ENCODE measurements around the gene PPP1R16B.
"Not testable (repeated sequence)": the region's sequence is repeated elsewhere in the genome, so short reads cannot be mapped to it uniquely, and the experiment has no call there.

Gene PPP1R16B

GRCh38 chr20:38951611-38952010, 146.1 kb downstream of the PPP1R16B start:
- no peak overlapping the region for H3K4me3 ChIP-seq
- peaks cover 0 to 42% (median 19%) of the 10 kb centered on the region in 11 experiments; a peak in 9 of 22 replicates for H4K20me1 ChIP-seq
- no peak for TF ChIP-seq Cebpa-rat (IDR thresholded peaks at IDR 0.05)
- H3K27me3 ChIP-seq, result no peaks in the 10 kb centered on the region
- H3K27ac ChIP-seq, result no peak overlapping the region
- no peaks in the 10 kb centered on the region for H3K4me1 ChIP-seq
- no peak overlapping the region for H3K4me2 ChIP-seq
- H3K36me3 ChIP-seq, result peaks cover 11 to 84% (median 83%) of the 10 kb centered on the region in 11 experiments; a peak in 21 of 22 replicates
- H3K9ac ChIP-seq, result no peak overlapping the region
- H3K9me3 ChIP-seq (replicated peaks in 1 of 11), result no peaks in the 10 kb centered on the region

DNA sequence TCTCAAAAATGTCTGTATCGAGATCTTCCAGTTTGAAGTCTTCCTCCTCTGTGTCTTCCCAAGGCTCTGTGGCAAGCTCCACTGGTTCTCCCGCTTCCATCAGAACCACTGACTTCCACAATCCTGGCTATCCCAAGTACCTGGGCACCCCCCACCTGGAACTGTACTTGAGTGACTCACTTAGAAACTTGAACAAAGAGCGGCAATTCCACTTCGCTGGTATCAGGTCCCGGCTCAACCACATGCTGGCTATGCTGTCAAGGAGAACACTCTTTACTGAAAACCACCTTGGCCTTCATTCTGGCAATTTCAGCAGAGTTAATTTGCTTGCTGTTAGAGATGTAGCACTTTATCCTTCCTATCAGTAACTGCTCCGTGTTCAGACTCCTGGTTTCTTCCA, 146.7 kb downstream of the PPP1R16B start:
- H3K27ac ChIP-seq, result no peak overlapping the region
- peaks cover 9 to 78% (median 78%) of the 10 kb centered on the region in 11 experiments; a peak in 21 of 22 replicates for H3K36me3 ChIP-seq
- peaks cover 0 to 41% (median 14%) of the 10 kb centered on the region in 11 experiments; a peak in 9 of 22 replicates for H4K20me1 ChIP-seq

DNA sequence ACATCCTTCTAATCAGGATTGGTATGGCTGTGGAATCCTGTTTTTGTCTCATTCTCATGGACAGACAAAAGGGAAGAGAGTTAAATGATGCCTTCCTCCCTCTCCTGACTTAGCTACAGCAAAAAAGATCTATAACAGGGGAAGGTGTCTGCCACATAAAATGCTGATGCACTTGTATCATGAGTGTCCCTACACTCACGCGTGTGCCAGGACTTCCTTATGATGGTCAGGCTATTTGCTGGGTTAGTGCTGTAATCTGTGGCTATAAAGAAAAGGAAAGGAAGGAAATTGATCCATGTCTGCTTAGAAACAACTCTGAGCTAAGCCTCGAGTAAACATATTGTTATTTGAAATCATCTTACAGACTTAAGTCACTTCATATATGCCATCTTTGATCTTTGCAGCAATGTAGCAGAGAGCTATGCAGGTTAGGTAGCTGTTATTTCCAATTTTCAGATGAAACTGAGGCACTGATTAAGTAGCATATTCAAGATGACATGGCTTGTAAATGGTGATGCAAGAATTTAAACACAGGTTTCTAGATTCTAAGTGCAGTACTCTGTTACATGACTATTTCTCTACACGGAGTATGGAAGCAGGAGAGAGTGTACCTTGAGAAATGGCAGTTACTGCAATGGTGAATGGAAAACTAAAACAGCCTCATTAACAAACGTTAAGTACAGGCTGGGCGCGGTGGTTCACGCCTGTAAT, 148.3 kb downstream of the PPP1R16B start:
- no peak for TF ChIP-seq Cebpa-rat (IDR thresholded peaks at IDR 0.05)
- H3K27ac ChIP-seq, result no peak overlapping the region
- H3K9ac ChIP-seq, result no peak overlapping the region
- H3K36me3 ChIP-seq, result peaks cover 8 to 62% (median 62%) of the 10 kb centered on the region in 11 experiments; a peak in 21 of 22 replicates
- H3K27me3 ChIP-seq, result no peaks in the 10 kb centered on the region
- peaks cover 0 to 31% (median 11%) of the 10 kb centered on the region in 11 experiments; a peak in 7 of 22 replicates for H4K20me1 ChIP-seq
- no peaks in the 10 kb centered on the region for H3K9me3 ChIP-seq (replicated peaks in 1 of 11)
- no peaks in the 10 kb centered on the region for H3K4me1 ChIP-seq
- H3K4me2 ChIP-seq, result no peak overlapping the region
- H3K4me3 ChIP-seq, result no peak overlapping the region

More for the DNA sequence above, 146.7 kb downstream of the PPP1R16B start:
- Histone ChIP-seq H3K4me3 (no peak overlapping the region), H3K9me3 (replicated peaks in 1 of 11) (no peaks in the 10 kb centered on the region), H3K4me2 (no peak overlapping the region), H3K9ac (no peak overlapping the region), H3K27me3 (no peaks in the 10 kb centered on the region), H3K4me1 (no peaks in the 10 kb centered on the region)
- no peak for TF ChIP-seq Cebpa-rat (IDR thresholded peaks at IDR 0.05)

DNA sequence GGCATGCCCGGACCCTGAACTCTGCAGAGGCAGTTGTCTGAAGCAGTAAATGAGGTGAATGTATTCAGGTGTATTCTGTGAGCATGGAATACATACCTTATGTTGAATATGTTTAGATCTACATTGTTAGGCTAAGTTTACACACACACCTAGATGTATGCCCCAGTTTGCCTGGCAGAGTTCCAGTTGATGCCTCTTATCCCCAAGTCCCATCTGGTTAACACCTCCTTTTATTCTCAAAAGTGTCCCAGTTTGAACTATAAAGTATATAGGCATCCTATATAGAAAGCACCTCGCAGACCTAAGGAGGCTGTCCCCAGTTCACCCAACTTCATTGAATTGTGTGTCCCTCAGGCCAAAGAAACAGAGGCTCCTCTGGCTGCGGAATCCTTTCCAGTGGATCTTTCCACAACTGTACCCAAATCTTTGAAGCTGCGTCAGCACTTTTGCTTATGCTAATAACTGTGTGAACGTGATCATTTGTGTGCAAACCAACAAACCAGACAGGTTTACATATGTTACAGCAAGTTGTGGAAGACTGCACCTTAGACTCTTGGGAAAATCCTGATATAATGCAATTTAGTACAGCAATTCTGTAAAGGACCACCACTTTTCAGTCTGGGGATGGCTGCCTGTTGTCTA, 151.9 kb downstream of the PPP1R16B start:
- no peaks in the 10 kb centered on the region for H3K9me3 ChIP-seq (replicated peaks in 1 of 11)
- peaks cover 4 to 26% (median 26%) of the 10 kb centered on the region in 11 experiments; a peak in 20 of 22 replicates for H3K36me3 ChIP-seq
- peaks cover 6 to 10% (median 8%) of the 10 kb centered on the region in 10 experiments for H3K4me1 ChIP-seq
- no peaks in the 10 kb centered on the region for H3K27me3 ChIP-seq
- no peak overlapping the region for H3K9ac ChIP-seq
- no peak overlapping the region for H3K4me3 ChIP-seq
- no peak for TF ChIP-seq Cebpa-rat (IDR thresholded peaks at IDR 0.05)
- H3K27ac ChIP-seq, result no peak overlapping the region
- H3K4me2 ChIP-seq, result no peak overlapping the region
- H4K20me1 ChIP-seq, result peaks cover 0 to 10% (median 0%) of the 10 kb centered on the region in 11 experiments; a peak in 4 of 22 replicates

DNA sequence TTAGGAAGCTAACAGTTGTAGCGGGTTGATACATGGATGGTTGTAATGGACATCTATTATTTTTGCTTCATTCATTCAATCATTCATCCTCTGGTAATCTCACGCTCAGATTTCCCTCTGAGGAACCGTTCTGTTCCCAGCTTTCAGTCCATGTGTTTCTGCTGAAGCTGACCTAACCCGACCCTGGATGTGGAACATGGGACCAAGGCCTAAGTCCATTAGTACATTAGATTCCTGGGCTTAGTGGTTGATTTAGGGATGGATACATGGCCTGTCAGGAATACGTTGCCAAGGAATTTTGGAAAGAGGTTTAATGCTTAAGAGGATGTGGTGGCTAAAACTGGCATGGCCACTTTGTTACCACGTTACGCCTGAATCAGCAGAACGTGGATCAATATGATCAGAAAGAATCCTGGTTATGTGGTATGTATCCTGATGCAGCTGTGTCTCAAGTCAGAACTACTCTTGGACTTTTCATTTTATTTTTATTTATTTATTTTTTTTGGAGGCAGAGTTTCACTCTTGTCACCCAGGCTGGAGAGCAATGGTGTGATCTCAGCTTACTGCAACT, 152.5 kb downstream of the PPP1R16B start:
- H3K27me3 ChIP-seq, result no peaks in the 10 kb centered on the region
- no peak for TF ChIP-seq Cebpa-rat (IDR thresholded peaks at IDR 0.05)
- no peak overlapping the region for H3K9ac ChIP-seq
- H3K4me3 ChIP-seq, result no peak overlapping the region
- no peak overlapping the region for H3K4me2 ChIP-seq
- H3K9me3 ChIP-seq (replicated peaks in 1 of 11), result no peaks in the 10 kb centered on the region
- H4K20me1 ChIP-seq, result peaks cover 0 to 6% (median 0%) of the 10 kb centered on the region in 11 experiments; a peak in 2 of 22 replicates
- H3K27ac ChIP-seq, result no peak overlapping the region
- peaks cover 0 to 20% (median 19%) of the 10 kb centered on the region in 11 experiments; a peak in 19 of 22 replicates for H3K36me3 ChIP-seq
- peaks cover 6 to 13% (median 10%) of the 10 kb centered on the region in 10 experiments for H3K4me1 ChIP-seq

- not testable (repeated sequence) for H3K27ac ChIP-seq; H3K27me3 ChIP-seq; H3K4me3 ChIP-seq; H3K9me3 ChIP-seq (replicated peaks in 1 of 11); H3K9ac ChIP-seq; H3K4me2 ChIP-seq; H4K20me1 ChIP-seq
- Histone ChIP-seq H3K36me3 (peaks cover 0 to 13% (median 6%) of the 10 kb centered on the region in 11 experiments; a peak in 9 of 22 replicates), H3K4me1 (peaks cover 17 to 23% (median 19%) of the 10 kb centered on the region in 10 experiments)
Observed at GRCh38 chr20:38960187-38960687, 154.7 kb downstream of the PPP1R16B start.

- Histone ChIP-seq H3K9me3 (replicated peaks in 1 of 11) (no peaks in the 10 kb centered on the region), H3K36me3 (peaks cover 0 to 17% (median 6%) of the 10 kb centered on the region in 11 experiments; a peak in 9 of 22 replicates), H3K27me3 (no peaks in the 10 kb centered on the region), H3K4me3 (peak overlapping the region; percentile 72 to 98 (median 90)), H4K20me1 (peaks cover 0 to 6% (median 0%) of the 10 kb centered on the region in 11 experiments; a peak in 4 of 22 replicates), H3K27ac (peak overlapping the region; percentile 25 to 95 (median 93); a peak in 21 of 22 replicates), H3K4me1 (peaks cover 17 to 23% (median 19%) of the 10 kb centered on the region in 10 experiments), H3K9ac (peak overlapping the region; percentile 71 to 96 (median 92)), H3K4me2 (peak overlapping the region; percentile 67 to 89 (median 84))
- TF ChIP-seq Cebpa-rat (IDR thresholded peaks at IDR 0.05), result no peak
Observed at GRCh38 chr20:38961530-38962043, 156.1 kb downstream of the PPP1R16B start.

DNA sequence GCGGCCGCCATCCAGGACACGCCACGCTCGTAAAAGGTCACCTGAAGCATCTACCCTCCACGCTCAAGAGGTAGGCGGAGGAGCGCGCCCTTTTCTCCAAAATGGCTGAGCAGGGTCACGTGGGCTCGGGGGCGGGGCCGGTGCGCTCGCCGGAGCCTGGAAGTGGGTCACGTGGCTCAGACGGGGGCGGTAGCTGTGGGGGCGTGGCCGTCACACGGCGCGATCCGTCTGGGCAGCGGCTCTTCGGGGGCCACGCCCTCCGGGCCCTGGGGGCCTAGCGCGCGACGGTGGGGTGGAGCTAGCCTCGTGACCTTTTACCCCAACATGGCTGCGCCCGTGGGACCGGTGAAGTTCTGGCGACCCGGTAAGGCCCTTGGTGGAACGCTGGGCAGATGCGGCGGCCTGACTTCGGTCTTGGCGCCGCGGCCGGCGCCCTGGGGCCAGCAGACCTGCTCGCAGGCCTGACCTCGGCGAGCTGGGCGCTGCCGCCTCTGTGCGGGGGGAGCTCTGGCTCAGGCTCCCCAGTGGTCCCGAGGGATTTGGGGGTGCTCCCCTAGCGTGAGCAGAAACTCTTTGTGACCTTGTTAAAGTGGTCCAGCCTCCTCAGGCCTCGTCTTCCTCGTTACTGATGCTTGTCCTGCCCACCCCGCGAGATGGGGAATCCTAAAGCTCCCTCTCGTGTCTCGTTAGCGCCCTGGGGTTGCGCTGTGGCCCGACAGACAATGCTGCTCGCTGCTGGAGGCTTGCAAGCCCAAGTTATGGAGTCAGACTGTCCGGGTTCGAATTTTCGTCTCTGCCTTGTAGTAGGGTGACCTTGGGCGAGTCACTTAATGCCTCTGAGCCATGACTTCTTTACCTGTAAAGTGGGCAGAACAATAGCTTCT, 156.8 kb downstream of the PPP1R16B start, which contains the start of gene DHX35:
Gene DHX35, plus strand, starts transcription at position 301 of the 884 bp plus-strand sequence. Its CDS starts 24 bp downstream, at position 325.
- peaks cover 0 to 12% (median 0%) of the 10 kb centered on the region in 11 experiments; a peak in 8 of 22 replicates for H4K20me1 ChIP-seq
- peak within 1 kb of the TSS; percentile 72 to 98 (median 90) for H3K4me3 ChIP-seq
- peaks cover 0 to 24% (median 10%) of the 10 kb centered on the region in 11 experiments; a peak in 11 of 22 replicates for H3K36me3 ChIP-seq
- no peaks in the 10 kb centered on the region for H3K27me3 ChIP-seq
- TF ChIP-seq Cebpa-rat (IDR thresholded peaks at IDR 0.05), result no peak
- H3K27ac ChIP-seq, result peak within 1 kb of the TSS; percentile 82 to 95 (median 93)
- peak within 1 kb of the TSS; percentile 74 to 90 (median 87) for H3K4me2 ChIP-seq
- peaks cover 17 to 23% (median 19%) of the 10 kb centered on the region in 10 experiments for H3K4me1 ChIP-seq
- H3K9ac ChIP-seq, result peak within 1 kb of the TSS; percentile 88 to 96 (median 92)
- no peaks in the 10 kb centered on the region for H3K9me3 ChIP-seq (replicated peaks in 1 of 11)
